Omental fat pad (tissue), 4 donors: ENCODE measurements around the gene MYDGF. TPM values are rescaled to one million over a fixed set of nuclear protein-coding genes. Genes with fewer than 3 reads are reported as not detected.

Experiments used
- ATAC-seq: fragments of 150-250 bp; one replicate; pipeline ENCODE4 v1.9.1; 2016; ENCODE audit warnings: mild to moderate bottlenecking, moderate library complexity; ENCODE audit not compliant: low FRiP score
- DNase-seq: peaks from one replicate; pipeline ENCODE4 v3.0.0-alpha.2; 2019; ENCODE audit warnings: low spot score
- CTCF ChIP-seq, 3 donors: fragments of 450-650 bp; IDR thresholded peaks; one replicate each; pipeline ENCODE4 v1.5.1; 2016 to 2017; ENCODE audit warnings: antibody characterized with exemption in 3 of 3, mild to moderate bottlenecking in 3 of 3, moderate library complexity in 2 of 3
- total RNA-seq, 4 donors: library from RNA; depleted of rRNA; stranded (reverse); fragments of >200 nt; gene quantifications; one replicate each; pipeline ENCODE4 v1.1.0, GENCODE V29; 2016

Gene MYDGF
- total RNA-seq, 4 donors from 2014 or later = 25.7 to 59.2 (median 51.6) TPM

DNA sequence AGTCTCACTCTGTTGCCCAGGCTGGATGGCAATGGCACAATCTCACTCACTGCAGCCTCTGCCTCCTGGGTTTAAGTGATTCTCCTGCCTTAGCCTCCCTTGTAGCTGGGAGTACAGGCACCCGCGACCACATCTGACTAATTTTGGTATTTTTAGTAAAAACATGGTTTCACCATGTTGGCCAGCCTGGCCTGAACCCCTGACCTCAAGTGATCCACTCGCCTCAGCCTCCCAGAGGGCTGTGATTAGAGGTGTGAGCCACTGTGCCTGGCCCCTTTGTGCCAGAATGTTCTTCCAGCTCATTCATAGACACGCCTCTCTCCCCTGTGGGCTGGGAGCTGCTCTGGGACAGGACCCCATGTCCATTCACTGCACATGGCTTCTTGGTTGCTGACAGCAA lies 9.1 kb downstream of the MYDGF start:
- TF ChIP-seq CTCF (IDR thresholded peaks at IDR 0.05) = no peak
- ATAC-seq (no peak), DNase-seq (no peak)

DNA sequence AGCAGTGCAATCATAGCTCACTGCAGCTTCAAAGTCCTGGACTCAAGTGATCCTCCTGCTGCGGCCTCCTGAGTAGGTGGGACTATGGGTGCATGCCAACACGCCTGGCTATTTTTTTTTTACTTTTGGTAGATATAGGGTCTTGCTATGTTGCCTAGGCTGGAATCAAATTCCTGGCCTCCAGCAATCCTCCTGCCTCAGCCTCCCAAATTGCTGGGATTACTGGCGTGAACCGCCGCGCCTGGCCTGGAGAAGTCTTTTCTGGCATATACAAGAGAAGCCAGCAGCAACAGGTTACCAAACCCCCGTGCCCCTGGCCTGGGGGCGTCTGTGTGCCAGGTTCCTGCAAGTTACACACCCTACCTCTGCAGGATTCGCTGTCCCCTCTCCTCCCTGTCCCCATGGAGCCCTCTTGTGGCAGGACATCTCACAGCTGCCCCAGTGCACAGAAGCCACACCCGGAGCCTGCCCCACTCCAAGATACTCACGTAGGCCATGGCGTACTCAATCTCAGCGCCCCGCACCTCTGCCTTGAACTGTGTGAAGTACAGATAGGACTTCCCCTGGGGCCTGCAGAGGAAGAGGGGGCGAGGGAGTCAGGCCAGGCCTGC lies 9.9 kb downstream of the MYDGF start:
- TF ChIP-seq CTCF (IDR thresholded peaks at IDR 0.05) = no peak
- no peak for ATAC-seq
- DNase-seq = no peak

- DNase-seq = no peak
- TF ChIP-seq CTCF (IDR thresholded peaks at IDR 0.05) = no peak
- ATAC-seq = no peak
Observed at GRCh38 chr19:4657835-4658234, 12.3 kb downstream of the MYDGF start.

- no peak for ATAC-seq
- no peak for TF ChIP-seq CTCF (IDR thresholded peaks at IDR 0.05)
Observed at GRCh38 chr19:4657262-4657661, 12.9 kb downstream of the MYDGF start.

GRCh38 chr19:4656102-4656501 lies 14.0 kb downstream of the MYDGF start:
- ATAC-seq (no peak), DNase-seq (no peak)
- TF ChIP-seq CTCF (IDR thresholded peaks at IDR 0.05) = no peak

More at GRCh38 chr19:4657262-4657661, 12.9 kb downstream of the MYDGF start:
- DNase-seq = no peak

DNA sequence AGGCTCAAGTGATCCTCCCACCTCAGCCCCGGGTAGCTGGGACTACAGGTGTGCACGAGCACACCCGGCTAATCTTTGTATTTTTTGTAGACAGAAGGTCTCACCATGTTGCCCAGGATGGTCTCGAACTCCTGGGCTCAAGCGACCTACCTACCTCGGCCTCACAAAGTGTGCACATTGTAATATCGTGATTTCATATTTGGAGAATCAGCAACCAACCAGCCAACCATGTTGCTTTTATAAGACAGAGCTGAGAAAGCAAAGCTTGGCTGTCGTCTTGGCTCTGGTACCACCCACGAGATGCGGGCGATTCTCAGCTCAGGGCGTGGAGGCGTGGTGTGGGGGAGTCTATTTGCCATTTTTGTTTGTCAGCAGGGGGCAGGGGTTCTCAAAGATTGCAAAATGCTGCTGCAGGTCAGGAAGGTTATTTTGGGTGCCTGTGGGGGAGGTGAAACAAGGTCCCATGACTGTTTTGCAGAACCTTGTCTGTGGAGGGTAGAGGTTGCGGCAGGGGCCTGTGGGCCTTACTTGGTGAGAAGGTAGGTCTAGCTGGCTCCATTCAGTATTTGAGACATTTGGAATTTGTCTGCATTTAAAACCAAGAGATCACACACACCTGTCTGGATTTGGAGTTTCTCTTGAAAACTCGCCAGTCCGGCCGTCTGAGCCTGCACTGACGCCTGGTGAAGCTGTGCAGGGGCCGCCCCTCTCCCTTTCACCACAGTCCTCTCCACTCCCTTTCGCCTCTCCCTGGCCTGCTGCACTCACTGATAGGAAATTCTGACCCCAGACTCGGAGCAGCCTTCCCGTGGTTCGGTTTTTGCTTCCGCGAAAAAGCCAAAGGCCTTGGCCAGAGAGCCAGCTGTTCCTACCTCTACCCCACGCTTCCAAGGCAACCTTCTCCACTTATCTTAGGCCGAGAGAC lies 15.4 kb downstream of the MYDGF start:
- DNase-seq (no peak), ATAC-seq (no peak)
- no peak for TF ChIP-seq CTCF (IDR thresholded peaks at IDR 0.05)
